GM12878 (cell line): Measurements from ENCODE around the gene MYCBP2. TPM values are rescaled to one million over a fixed set of nuclear protein-coding genes. Genes with fewer than 3 reads are reported as not detected.

ENCODE experiments used
- ATAC-seq: fragments of 200-7000 bp; cut with Tn5 transposase; 3 replicates; pipeline ENCODE4 v1.9.1; 2020; ENCODE audit warnings: mild to moderate bottlenecking, moderate library complexity
- BruUV-seq: library from RNA; stranded (reverse); fragments of 400-500 nt; replicated peaks from 2 replicates; lab custom pipeline; 2021; lab: Mats Ljungman, UMichigan
- CTCF ChIA-PET: fragments of 300-600 bp; sonication (Branson Sonifier 250); formaldehyde crosslinking; extraction: SDS; loops from one replicate; lab custom pipeline; 2021; ENCODE audit warnings: inconsistent platforms; lab: Yijun Ruan, JAX
- POLR2A ChIA-PET: fragments of 350-600 bp; formaldehyde crosslinking; extraction: SDS; loops from one replicate; lab custom pipeline; 2021; ENCODE audit warnings: inconsistent platforms; lab: Charles Lee
- RAD21 ChIA-PET: fragments of 300-600 bp; sonication (Branson Sonifier 250); formaldehyde crosslinking; loops from one replicate; lab custom pipeline; 2023; ENCODE audit warnings: antibody characterized with exemption; ENCODE audit not compliant: unreplicated experiment; lab: Charles Lee
- SMC1A ChIA-PET: fragments of 300-600 bp; sonication (Branson Sonifier 250); formaldehyde crosslinking; loops from one replicate; lab custom pipeline; 2023; ENCODE audit not compliant: unreplicated experiment, uncharacterized antibody; lab: Charles Lee
- DNase-seq: peaks from one replicate; pipeline ENCODE4 v3.0.0-alpha.2; 2011; ENCODE audit warnings: low read depth, low spot score
- FAIRE-seq: peaks from 3 replicates; lab custom pipeline; 2011; peaks lifted over from hg19 to GRCh38; lab: Jason Lieb, UNC
- H2AFZ ChIP-seq: 2 replicates; pipeline ENCODE4 v1.6.0; 2011; ENCODE audit warnings: low read depth, low read length, control low read depth; ENCODE audit not compliant: control insufficient read depth
- H3K27ac ChIP-seq: 2 replicates; pipeline ENCODE4 v1.5.1; 2011; ENCODE audit warnings: control low read depth; ENCODE audit not compliant: control insufficient read depth, insufficient read depth
- H3K27me3 ChIP-seq, 2 experiments: replicated peaks in 1 of 2; 2 replicates each; pipeline versions ENCODE4 v1.6.0 to v1.6.1; 2011; ENCODE audit warnings: low read length in 1 of 2; ENCODE audit not compliant: control insufficient read depth in 2 of 2, insufficient read depth in 2 of 2
- H3K36me3 ChIP-seq, 2 experiments: 2 replicates each; pipeline ENCODE4 v1.5.1; 2011; ENCODE audit warnings: low read length in 1 of 2; ENCODE audit not compliant: control insufficient read depth in 2 of 2, insufficient read depth in 2 of 2
- H3K4me1 ChIP-seq: 2 replicates; pipeline ENCODE4 v1.6.1; 2011; ENCODE audit warnings: mild to moderate bottlenecking, low read length, moderate library complexity, mixed read lengths; ENCODE audit not compliant: control insufficient read depth, insufficient read depth
- H3K4me2 ChIP-seq: 2 replicates; pipeline ENCODE4 v1.6.0; 2011; ENCODE audit warnings: control low read depth; ENCODE audit not compliant: control insufficient read depth, insufficient read depth
- H3K4me3 ChIP-seq: fragments of 200-600 bp; sonication (generic); 2 replicates; pipeline ENCODE4 v1.5.1; 2016
- H3K79me2 ChIP-seq: 2 replicates; pipeline ENCODE4 v1.6.0; 2011; ENCODE audit warnings: low read length; ENCODE audit not compliant: control insufficient read depth, insufficient read depth
- H3K9ac ChIP-seq: 2 replicates; pipeline ENCODE4 v1.8.0; 2011; ENCODE audit warnings: low read length, control low read depth, mixed read lengths; ENCODE audit not compliant: control insufficient read depth, insufficient read depth
- H3K9me3 ChIP-seq: replicated peaks from 3 replicates; pipeline ENCODE4 v1.5.1; 2011; ENCODE audit warnings: mild to moderate bottlenecking, low read length; ENCODE audit not compliant: control insufficient read depth, insufficient read depth
- H4K20me1 ChIP-seq: 2 replicates; pipeline ENCODE4 v1.6.0; 2011; ENCODE audit not compliant: control insufficient read depth, insufficient read depth
- ESRRA ChIP-seq: IDR thresholded peaks from 2 replicates; pipeline ENCODE4 v1.6.1; 2012; ENCODE audit warnings: mild to moderate bottlenecking, low read length, improper control_type of control experiment
- MEF2B ChIP-seq: fragments of 450-650 bp; IDR thresholded peaks from 2 replicates; pipeline ENCODE4 v1.6.1; 2018; ENCODE audit warnings: mild to moderate bottlenecking, moderate library complexity; ENCODE audit not compliant: partially characterized antibody, poor library complexity, severe bottlenecking
- NFYB ChIP-seq: IDR thresholded peaks from 2 replicates; pipeline ENCODE4 v1.6.1; 2011; ENCODE audit warnings: low read depth, mild to moderate bottlenecking, low read length, improper control_type of control experiment, moderate library complexity; ENCODE audit not compliant: insufficient read depth
- RFX5 ChIP-seq: IDR thresholded peaks from 2 replicates; pipeline ENCODE4 v1.6.1; 2011; ENCODE audit warnings: low read depth, low read length, improper control_type of control experiment
- SUPT20H ChIP-seq: IDR thresholded peaks from 2 replicates; pipeline ENCODE4 v1.6.1; 2011; ENCODE audit warnings: low read depth, mild to moderate bottlenecking, low read length, moderate library complexity, borderline replicate concordance; ENCODE audit not compliant: control insufficient read depth
- TCF3 ChIP-seq: IDR thresholded peaks from 2 replicates; pipeline ENCODE4 v1.6.1; 2012; ENCODE audit warnings: low read depth, mild to moderate bottlenecking, low read length, borderline replicate concordance; ENCODE audit not compliant: insufficient read depth
- YBX1 ChIP-seq: fragments of 450-650 bp; IDR thresholded peaks from 2 replicates; pipeline ENCODE4 v1.6.1; 2016; ENCODE audit warnings: antibody characterized with exemption
- ZNF384 ChIP-seq: IDR thresholded peaks from 2 replicates; pipeline ENCODE4 v1.6.1; 2012; ENCODE audit warnings: low read depth, mild to moderate bottlenecking, low read length, improper control_type of control experiment, borderline replicate concordance
- in situ Hi-C: fragments of 300-500 bp; cut with MboI; formaldehyde crosslinking; loops from 9 replicates; pipeline ENCODE4 v1.14.3; 2018; ENCODE audit warnings: mixed read lengths
- intact Hi-C: fragments of 100-400 bp; cut with micrococcal nuclease; formaldehyde crosslinking; loops from one replicate; pipeline ENCODE4 v1.14.2; 2022; ENCODE audit not compliant: unreplicated experiment
- polyA plus RNA-seq, 11 experiments: library from polyadenylated mRNA; depleted of rRNA in 4 of 11; unstranded in 6 of 11; stranded (reverse) in 5 of 11; fragments of >200 nt; fragmentation: Nextera tagmentation in 4 of 11; fragmentation: Illumina TruSeq in 1 of 11; extraction: Ambion mirVana in 4 of 11; extraction: Trizol in 1 of 11; gene quantifications; 1 replicate in 1 of 11; 2 replicates in 10 of 11; pipeline versions ENCODE4 v1.2.1 to v1.2.3, GENCODE V29; 2011 to 2016; ENCODE audit warnings: inconsistent platforms in 2 of 11, missing spikeins in 2 of 11, low read depth in 1 of 11
- total RNA-seq, 4 experiments: library from RNA; depleted of rRNA in 3 of 4; stranded (reverse); fragments of >200 nt in 3 of 4; fragmentation: Illumina TruSeq in 1 of 4; extraction: Trizol in 1 of 4; gene quantifications; 2 replicates each; pipeline versions ENCODE4 v1.2.1 to v1.2.3, GENCODE V29; 2013 to 2021
- TF ChIP-seq, protein P1 (sequence below): IDR thresholded peaks from 2 replicates; pipeline ENCODE4 v1.6.1; 2012; ENCODE audit warnings: low read length, inconsistent platforms
- TF ChIP-seq, protein P2 (sequence below): IDR thresholded peaks from 2 replicates; pipeline ENCODE4 v1.6.1; 2012; ENCODE audit warnings: low read depth, low read length, improper control_type of control experiment
- TF ChIP-seq, protein P3 (sequence below): fragments of 450-650 bp; IDR thresholded peaks from 2 replicates; pipeline ENCODE4 v1.6.1; 2017; ENCODE audit warnings: antibody characterized with exemption, mild to moderate bottlenecking, moderate library complexity
- TF ChIP-seq, protein P4 (sequence below): fragments of 450-650 bp; IDR thresholded peaks from 2 replicates; pipeline ENCODE4 v1.6.1; 2018; ENCODE audit warnings: borderline replicate concordance, mild to moderate bottlenecking; ENCODE audit not compliant: partially characterized antibody
- TF ChIP-seq, protein P5 (sequence below): IDR thresholded peaks from 2 replicates; pipeline ENCODE4 v1.6.1; 2011; ENCODE audit warnings: borderline replicate concordance, low read depth, mild to moderate bottlenecking, moderate library complexity, mixed read lengths, low read length; ENCODE audit not compliant: insufficient read depth; ENCODE audit errors: extremely low read length
- TF ChIP-seq, protein P6 (sequence below): fragments of 450-650 bp; IDR thresholded peaks from 2 replicates; pipeline ENCODE4 v1.6.1; 2016; ENCODE audit warnings: mild to moderate bottlenecking

MYCBP2 gene
- total and polyA plus RNA-seq, 10 of the 15 experiments (the other 5 are each of a cell fraction or from before 2014, with no cell fraction given): 51.9 to 152 (median 98.2) TPM

DNA sequence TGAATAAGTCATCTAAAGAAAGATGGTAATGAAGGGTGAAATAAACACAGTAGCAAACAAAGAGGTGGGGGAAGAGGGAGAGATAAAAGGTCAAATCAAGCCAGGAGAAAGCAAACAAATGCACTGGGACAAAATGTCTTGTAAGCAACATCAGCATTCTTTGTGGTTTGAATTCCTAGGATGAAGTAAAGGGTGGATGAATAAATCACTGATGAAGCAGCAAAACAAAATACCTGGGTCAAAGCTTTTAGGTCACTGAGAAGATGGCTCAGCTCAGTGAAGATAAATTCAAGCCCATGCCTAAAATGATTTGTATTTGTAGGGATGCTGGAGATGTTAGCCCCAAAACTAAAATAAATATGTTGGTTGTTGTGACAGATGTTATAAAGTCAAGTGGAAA lies 213.4 kb downstream of the MYCBP2 start:
- no peaks in the 10 kb centered on the region for H3K27me3 ChIP-seq
- H3K4me3 ChIP-seq: no peak overlapping the region
- no peaks in the 10 kb centered on the region for H4K20me1 ChIP-seq
- no peak for FAIRE-seq
- BruUV-seq: no TSS peak
- no peak overlapping the region for H2AFZ ChIP-seq
- H3K36me3 ChIP-seq: peaks cover 0 to 9% of the 10 kb centered on the region in 2 experiments; a peak in 3 of 4 replicates
- ChIA-PET CTCF (no interaction called here), RAD21 (no interaction called here), SMC1A (interaction anchor here (0.7 to 1.4 kb wide), 4 partner anchors 13 to 40 kb away, joined by 3 to 4 read pairs (median 4); no protein-coding TSS in a partner anchor), POLR2A (no interaction called here)
- no peaks in the 10 kb centered on the region for H3K4me1 ChIP-seq
- no peak for DNase-seq
- in situ Hi-C loops: no loop called here
- H3K9ac ChIP-seq: no peak overlapping the region
- no peak overlapping the region for H3K27ac ChIP-seq
- H3K9me3 ChIP-seq: no peaks in the 10 kb centered on the region; the same call in 2 of the 3 replicates
- no peak for ATAC-seq
- H3K79me2 ChIP-seq: no peaks in the 10 kb centered on the region
- H3K4me2 ChIP-seq: no peak overlapping the region
- intact Hi-C loops: no loop called here
- TF ChIP-seq SUPT20H: no peak
- TF ChIP-seq, protein P1, sequence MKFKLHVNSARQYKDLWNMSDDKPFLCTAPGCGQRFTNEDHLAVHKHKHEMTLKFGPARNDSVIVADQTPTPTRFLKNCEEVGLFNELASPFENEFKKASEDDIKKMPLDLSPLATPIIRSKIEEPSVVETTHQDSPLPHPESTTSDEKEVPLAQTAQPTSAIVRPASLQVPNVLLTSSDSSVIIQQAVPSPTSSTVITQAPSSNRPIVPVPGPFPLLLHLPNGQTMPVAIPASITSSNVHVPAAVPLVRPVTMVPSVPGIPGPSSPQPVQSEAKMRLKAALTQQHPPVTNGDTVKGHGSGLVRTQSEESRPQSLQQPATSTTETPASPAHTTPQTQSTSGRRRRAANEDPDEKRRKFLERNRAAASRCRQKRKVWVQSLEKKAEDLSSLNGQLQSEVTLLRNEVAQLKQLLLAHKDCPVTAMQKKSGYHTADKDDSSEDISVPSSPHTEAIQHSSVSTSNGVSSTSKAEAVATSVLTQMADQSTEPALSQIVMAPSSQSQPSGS: no peak
- TF ChIP-seq, protein P2, sequence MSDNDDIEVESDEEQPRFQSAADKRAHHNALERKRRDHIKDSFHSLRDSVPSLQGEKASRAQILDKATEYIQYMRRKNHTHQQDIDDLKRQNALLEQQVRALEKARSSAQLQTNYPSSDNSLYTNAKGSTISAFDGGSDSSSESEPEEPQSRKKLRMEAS: no peak
- no peak for TF ChIP-seq RFX5
- TF ChIP-seq, protein P3, sequence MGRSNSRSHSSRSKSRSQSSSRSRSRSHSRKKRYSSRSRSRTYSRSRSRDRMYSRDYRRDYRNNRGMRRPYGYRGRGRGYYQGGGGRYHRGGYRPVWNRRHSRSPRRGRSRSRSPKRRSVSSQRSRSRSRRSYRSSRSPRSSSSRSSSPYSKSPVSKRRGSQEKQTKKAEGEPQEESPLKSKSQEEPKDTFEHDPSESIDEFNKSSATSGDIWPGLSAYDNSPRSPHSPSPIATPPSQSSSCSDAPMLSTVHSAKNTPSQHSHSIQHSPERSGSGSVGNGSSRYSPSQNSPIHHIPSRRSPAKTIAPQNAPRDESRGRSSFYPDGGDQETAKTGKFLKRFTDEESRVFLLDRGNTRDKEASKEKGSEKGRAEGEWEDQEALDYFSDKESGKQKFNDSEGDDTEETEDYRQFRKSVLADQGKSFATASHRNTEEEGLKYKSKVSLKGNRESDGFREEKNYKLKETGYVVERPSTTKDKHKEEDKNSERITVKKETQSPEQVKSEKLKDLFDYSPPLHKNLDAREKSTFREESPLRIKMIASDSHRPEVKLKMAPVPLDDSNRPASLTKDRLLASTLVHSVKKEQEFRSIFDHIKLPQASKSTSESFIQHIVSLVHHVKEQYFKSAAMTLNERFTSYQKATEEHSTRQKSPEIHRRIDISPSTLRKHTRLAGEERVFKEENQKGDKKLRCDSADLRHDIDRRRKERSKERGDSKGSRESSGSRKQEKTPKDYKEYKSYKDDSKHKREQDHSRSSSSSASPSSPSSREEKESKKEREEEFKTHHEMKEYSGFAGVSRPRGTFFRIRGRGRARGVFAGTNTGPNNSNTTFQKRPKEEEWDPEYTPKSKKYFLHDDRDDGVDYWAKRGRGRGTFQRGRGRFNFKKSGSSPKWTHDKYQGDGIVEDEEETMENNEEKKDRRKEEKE: no peak
- TF ChIP-seq, protein P4, sequence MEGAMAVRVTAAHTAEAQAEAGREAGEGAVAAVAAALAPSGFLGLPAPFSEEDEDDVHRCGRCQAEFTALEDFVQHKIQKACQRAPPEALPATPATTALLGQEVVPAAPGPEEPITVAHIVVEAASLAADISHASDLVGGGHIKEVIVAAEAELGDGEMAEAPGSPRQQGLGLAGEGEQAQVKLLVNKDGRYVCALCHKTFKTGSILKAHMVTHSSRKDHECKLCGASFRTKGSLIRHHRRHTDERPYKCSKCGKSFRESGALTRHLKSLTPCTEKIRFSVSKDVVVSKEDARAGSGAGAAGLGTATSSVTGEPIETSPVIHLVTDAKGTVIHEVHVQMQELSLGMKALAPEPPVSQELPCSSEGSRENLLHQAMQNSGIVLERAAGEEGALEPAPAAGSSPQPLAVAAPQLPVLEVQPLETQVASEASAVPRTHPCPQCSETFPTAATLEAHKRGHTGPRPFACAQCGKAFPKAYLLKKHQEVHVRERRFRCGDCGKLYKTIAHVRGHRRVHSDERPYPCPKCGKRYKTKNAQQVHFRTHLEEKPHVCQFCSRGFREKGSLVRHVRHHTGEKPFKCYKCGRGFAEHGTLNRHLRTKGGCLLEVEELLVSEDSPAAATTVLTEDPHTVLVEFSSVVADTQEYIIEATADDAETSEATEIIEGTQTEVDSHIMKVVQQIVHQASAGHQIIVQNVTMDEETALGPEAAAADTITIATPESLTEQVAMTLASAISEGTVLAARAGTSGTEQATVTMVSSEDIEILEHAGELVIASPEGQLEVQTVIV: no peak
- TF ChIP-seq, protein P5, sequence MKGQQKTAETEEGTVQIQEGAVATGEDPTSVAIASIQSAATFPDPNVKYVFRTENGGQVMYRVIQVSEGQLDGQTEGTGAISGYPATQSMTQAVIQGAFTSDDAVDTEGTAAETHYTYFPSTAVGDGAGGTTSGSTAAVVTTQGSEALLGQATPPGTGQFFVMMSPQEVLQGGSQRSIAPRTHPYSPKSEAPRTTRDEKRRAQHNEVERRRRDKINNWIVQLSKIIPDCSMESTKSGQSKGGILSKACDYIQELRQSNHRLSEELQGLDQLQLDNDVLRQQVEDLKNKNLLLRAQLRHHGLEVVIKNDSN: no peak
- TF ChIP-seq, protein P6, sequence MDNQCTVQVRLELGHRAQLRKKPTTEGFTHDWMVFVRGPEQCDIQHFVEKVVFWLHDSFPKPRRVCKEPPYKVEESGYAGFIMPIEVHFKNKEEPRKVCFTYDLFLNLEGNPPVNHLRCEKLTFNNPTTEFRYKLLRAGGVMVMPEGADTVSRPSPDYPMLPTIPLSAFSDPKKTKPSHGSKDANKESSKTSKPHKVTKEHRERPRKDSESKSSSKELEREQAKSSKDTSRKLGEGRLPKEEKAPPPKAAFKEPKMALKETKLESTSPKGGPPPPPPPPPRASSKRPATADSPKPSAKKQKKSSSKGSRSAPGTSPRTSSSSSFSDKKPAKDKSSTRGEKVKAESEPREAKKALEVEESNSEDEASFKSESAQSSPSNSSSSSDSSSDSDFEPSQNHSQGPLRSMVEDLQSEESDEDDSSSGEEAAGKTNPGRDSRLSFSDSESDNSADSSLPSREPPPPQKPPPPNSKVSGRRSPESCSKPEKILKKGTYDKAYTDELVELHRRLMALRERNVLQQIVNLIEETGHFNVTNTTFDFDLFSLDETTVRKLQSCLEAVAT: no peak
- TF ChIP-seq NFYB: no peak
- no peak for TF ChIP-seq MEF2B
- TF ChIP-seq ZNF384: no peak
- no peak for TF ChIP-seq YBX1
- TF ChIP-seq TCF3: no peak
- no peak for TF ChIP-seq ESRRA
